MV-4-11 (cell line): Measurements from ENCODE around the gene FKBP10.
"Not testable (repeated sequence)": the region's sequence is repeated elsewhere in the genome, so short reads cannot be mapped to it uniquely, and the experiment has no call there.

Source experiments
- DNase-seq: peaks from one replicate; lab custom pipeline; 2025; lab: John Stamatoyannopoulos, UW

Gene FKBP10

DNA sequence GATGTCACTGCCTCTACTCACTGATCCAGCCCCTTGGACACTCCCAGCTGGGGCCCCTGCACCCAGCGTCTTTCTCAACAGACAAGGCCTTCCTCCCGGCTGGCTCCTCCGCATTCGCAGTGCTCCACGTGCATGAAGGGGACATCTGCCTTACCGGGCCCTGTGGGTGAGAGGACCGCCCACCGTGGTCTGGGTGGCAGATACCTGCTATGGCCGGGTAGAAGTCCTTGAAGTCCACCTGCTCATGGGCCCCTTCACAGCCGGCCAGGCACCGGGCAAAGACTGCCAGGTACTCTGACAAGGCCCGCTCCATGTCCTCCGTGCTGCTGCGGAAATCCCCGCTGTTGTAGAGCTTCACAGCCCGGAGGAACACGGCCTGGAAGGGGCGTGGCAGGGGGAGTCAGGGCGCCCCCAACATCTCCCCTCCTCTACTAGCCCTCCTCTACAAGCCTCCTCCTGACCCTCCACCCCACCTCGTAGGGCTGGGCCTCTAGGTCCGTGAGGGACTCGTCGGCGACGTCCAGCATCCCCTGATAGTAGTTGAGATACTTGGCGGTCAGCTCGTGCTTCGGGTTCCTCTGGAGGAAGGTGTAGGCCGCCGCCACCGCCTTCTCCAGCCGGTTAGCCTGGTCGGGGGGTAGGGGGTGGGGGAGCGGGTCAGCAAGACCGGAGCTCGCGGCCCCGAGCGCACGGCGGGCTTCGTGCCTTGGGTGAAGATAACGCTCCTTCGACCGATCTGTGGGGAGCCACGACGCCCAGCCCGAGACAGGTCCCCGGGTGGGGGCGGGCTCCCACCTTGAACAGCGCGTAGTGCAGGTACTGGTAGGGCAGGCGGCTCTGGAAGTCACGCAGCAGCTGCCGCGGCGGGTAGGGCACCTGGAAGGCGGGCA, 1.9 kb upstream of the FKBP10 start:
- no peak for DNase-seq

DNA sequence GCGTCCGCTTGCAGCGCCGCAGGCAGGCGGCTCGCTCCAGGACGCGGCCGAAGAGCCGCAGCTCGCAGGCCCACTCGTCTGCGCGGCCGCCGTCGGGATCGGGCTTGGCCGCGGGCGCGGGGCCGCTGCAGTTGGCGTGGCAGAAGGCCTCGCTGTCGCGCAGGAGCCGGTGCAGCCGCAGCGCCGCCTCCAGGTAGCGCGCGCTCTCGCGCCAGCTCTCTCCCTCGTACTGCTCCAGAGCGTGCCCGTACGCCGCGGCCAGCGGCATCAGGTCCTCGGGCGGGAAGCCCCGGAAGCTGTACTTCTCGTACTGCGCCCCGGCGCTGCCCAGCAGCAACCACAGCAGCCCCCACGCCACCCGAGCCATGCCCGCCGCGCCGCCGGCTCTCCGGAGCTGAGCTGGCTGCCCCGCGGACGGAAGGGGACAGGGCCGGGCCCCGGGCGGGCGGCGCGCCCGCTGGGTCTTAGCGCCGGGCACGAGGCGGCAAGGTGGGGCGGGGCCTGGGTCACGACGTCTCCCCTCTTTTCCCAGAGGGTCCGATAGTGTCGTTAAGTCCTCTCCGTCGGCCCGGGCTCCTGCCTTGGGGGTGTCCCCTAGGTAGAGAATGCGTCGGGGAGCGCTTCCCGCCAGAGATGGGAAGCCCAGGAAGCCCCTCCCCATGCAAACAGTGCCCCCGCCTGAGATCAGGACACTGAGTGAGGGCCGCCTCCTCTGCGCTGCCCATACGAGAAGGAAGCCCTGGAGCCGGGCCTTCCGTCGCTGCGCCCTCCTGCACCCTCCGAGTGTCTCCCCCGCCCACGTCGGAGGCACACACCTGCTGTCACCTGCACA, 1.0 kb upstream of the FKBP10 start, which contains the start of gene P3H4:
Gene P3H4, minus strand, starts transcription at position 401 of the 832 bp plus-strand sequence. Its CDS starts 34 bp downstream, at position 367.
- DNase-seq: peak; percentile 49

DNA sequence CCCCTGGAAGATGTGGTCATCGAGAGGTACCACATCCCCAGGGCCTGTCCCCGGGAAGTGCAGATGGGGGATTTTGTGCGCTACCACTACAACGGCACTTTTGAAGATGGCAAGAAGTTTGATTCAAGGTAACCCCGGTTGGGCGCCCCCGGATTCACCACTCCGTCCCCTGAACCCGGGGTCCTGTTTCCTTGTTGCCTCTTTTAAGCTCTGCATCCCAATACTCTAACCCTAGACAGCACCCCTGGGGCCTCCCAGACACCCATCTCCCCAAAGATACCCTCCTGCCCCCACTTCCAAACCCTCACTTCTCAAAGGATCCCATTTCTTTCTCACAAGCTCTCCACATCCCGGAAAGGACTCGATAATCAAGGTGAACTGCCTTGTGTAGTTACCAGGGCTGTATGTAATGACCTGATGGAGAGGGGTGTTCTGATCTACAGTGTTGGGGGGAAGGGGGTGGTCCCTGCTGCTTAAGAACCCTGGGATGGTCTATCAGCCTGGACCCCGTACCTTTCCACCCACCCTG, 412 bp downstream of the FKBP10 start:
- no peak for DNase-seq

DNA sequence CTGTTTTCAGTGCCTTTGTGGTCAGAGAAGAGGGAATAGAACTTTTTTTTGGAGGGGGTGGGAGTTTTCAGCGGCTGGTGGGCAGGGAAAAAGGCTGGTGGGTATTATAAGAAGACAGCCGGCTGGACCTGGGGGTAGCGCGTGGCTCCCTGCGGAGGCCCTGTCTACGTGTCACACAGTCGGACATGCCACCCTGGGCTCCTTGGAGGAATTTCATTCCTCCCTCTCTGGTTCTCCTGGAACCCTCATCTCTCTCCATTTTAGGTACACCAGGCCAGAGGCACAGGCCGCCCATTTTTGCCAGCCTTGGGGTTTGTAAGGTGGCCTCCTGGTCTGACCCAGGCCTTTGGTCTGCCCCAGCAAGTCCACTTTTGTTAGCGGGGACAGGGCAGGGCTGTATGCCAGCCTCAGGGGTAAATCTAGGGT, 908 bp downstream of the FKBP10 start:
- no peak for DNase-seq

DNA sequence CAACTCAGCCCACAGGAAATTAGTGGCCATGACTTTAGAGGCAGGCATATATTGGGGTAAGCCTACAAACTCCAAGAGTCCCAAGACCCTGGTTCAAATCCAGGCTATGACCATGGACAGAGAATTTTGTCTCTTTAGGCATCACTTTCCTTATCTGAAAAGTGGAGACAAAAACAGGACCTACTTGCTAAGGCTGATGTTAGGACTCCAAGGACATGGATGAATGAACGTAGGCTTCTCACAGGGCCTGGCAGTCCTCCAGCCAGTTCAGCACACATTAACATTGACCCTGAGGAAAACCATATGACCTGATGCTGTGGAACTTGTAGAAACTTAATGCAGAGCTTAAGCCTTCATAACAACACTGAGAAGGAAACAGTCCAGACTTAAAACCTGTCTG, 1.4 kb downstream of the FKBP10 start:
- no peak for DNase-seq

DNA sequence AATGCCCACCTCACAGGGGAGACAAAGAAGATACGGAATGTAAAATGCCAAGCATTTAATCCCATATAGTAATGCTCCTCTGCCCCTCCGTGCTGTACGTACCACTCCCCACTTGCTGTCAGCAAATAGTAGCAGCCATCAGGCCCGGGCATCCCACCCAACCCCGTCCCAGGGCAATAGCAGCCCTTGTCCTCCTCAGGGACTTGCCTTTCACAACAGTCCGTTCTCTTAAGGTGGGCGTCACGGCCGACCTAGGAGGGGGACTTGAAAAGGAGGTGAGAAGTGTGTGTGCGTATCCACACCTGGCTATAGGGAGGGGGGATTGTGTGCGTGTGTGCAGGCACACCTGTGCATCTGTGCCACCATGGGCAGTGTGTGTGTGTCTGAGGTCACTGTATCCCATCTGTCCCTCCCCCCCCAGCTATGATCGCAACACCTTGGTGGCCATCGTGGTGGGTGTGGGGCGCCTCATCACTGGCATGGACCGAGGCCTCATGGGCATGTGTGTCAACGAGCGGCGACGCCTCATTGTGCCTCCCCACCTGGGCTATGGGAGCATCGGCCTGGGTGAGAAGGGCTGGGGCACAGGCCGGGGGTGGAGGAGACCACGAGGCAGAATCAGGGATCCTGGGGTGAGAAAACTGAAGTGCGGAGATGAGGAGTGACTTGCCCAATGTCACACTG, 4.0 kb downstream of the FKBP10 start:
- DNase-seq: no peak

DNA sequence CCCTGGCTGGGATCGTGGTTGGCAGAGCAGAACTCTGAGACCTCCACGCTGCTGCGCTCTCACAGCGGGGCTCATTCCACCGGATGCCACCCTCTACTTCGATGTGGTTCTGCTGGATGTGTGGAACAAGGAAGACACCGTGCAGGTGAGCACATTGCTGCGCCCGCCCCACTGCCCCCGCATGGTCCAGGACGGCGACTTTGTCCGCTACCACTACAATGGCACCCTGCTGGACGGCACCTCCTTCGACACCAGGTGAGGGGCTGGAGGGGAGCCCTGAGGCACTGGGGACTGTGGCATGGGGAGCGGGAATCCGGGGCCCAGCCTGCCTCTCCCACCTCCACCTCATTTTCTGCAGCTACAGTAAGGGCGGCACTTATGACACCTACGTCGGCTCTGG, 5.2 kb downstream of the FKBP10 start:
- DNase-seq: no peak

DNA sequence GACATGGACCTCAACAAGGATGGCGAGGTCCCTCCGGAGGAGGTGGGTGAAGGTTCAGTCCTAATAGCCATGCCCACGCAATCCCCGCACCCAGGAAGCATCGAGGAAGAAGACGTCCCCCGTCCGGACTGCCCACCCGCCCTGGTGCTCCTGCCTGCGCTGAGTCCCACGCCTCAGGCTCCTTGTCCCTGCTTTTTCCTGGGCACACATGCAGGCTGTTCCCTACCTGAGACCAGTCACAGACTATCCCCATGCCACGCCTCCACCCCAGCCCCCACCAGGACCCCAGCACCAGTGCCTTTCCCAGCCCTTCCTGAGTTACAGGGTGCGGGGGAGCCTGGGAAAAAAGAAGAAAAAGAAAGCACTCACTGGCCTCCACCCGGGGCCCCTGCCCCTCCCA, 9.0 kb downstream of the FKBP10 start:
- DNase-seq: no peak

DNA sequence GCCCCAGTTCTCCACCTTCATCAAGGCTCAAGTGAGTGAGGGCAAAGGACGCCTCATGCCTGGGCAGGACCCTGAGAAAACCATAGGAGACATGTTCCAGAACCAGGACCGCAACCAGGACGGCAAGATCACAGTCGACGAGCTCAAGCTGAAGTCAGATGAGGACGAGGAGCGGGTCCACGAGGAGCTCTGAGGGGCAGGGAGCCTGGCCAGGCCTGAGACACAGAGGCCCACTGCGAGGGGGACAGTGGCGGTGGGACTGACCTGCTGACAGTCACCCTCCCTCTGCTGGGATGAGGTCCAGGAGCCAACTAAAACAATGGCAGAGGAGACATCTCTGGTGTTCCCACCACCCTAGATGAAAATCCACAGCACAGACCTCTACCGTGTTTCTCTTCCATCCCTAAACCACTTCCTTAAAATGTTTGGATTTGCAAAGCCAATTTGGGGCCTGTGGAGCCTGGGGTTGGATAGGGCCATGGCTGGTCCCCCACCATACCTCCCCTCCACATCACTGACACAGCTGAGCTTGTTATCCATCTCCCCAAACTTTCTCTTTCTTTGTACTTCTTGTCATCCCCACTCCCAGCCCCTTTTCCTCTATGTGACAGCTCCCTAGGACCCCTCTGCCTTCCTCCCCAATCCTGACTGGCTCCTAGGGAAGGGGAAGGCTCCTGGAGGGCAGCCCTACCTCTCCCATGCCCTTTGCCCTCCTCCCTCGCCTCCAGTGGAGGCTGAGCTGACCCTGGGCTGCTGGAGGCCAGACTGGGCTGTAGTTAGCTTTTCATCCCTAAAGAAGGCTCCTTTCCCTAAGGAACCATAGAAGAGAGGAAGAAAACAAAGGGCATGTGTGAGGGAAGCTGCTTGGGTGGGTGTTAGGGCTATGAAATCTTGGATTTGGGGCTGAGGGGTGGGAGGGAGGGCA, 9.7 kb downstream of the FKBP10 start:
- no peak for DNase-seq

DNA sequence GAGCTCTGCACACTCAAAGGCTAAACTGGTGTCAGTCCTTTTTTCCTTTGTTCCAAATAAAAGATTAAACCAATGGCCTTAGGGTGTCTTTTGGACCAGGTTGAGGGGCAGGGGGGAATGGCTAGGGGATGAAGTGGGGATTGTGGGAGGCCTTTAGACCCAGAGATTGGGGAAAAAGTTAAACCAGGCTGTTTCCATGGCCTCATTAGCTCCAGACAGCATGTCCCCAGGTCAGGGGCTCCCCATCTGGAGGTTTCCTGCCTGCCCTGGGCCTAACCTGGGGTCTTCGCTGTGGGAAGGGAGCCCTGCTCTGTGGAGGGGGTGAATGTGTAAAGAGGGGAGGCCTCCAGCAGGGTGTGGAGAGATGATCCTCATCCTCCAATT, 10.3 kb downstream of the FKBP10 start:
- DNase-seq: no peak

DNA sequence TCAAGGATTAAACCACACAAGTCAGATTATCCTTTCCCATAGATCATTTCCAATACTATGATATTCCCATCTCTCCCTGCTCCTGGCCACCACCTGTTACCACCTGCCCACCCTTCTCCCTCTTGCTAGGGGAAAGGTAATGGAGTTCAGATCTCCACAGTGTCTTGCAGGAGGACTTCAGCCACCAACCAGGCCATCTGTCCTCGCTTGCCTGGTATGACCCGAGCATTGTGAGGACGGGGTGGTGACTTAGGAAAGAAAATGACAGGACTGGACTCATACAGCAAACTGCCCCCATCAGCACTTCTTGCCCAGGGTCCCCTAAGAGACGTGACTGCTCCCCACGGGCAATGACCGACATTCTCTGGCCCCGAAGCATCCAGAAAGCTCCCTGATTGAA, 10.8 kb downstream of the FKBP10 start:
- DNase-seq: no peak

DNA sequence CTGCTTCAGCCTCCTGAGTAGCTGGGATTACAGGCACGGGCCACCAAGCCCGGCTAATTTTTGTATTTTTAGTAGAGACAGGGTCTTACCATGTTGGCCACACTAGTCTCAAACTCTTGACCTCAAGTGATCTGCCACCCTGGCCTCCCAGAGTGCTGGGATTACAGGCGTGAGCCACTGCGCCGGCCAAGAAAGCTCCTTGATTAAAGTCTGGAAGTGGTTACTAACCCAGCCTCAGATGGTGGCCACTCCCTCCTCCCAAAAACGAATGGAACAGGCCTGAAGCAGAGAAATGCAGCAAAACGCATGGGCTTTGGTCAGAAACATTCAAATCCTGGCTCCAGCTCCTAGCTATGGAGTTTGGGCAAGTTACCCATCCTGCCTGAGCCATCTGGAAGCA, 11.3 kb downstream of the FKBP10 start:
- no peak for DNase-seq

DNA sequence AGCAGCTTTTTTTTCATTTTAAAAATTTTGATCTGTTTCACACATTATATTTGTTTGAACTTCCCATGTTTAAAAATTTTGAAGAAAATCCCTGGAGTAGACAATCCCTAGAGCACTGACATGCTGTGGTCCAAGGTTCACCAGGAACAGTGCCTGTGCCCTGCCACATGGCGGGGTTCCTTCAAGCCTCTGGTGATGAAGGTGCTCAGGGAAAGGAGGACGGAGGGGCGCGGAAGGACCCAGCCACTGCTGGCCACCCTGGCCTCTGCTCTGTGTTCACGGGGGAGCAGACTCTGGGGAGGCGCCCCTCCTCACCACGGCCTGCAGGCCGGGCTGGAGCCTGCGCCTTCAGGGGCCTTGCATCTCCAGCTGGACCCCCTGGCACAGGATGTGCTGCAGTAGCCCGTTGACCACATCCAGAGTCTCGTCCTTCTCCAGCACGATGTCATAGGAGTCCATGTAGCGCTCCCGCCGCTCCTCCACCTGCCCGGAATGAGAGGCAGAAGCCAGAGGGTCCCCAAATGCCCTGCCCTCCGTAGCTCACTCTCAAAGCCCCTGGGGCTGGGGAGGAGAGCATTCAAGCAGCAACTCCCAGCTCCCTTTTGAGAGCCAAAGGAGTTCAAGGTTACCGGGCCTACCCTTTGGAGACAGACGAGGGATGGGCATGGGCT, 12.5 kb downstream of the FKBP10 start:
- DNase-seq: no peak

DNA sequence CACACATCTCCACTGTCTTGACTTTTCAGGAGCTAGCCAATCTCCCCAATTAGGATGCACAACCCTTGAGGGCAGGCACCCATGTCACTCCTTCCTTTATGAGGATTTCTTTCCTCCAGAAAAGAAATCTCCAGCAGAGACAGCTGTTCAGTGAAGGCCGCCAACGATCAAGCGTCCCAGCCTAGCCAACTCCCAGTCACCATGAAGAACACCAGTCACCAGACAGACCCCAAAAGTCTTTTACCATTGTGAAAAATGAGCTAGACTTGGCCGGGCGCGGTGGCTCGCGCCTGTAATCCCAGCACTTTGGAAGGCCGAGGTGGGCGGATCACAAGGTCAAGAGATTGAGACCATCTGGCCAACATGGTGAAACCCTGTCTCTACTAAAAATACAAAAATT, 17.2 kb downstream of the FKBP10 start:
- DNase-seq: not testable (repeated sequence)

DNA sequence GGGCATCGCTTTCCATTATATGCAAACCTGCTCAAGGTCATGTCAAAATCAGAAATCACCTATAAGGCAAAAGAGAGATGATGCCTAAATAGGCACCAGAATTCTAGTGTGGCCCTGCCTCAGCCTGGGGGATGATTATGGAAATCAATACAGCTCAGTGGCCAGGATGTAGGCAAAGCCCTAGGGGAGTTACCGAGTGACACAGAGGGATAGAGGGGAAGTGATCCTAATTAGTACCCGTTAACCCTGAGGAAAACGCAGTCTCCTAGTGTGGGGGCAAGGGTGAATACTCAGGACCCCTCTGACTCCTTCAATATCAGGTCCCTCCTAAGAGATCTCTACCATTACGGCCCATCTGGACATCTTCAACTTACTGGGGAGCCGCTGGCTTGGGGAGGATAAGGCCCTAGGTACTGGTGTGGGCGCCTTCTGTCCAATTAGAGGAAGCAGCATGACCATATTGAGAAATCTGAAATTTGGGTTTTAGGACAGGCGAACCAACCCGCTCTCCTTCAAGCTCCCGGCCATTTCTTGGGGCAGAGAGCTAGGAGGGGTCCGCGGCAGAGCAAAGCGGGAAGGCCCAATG, 22.5 kb downstream of the FKBP10 start:
- DNase-seq: peak; percentile 19

DNA sequence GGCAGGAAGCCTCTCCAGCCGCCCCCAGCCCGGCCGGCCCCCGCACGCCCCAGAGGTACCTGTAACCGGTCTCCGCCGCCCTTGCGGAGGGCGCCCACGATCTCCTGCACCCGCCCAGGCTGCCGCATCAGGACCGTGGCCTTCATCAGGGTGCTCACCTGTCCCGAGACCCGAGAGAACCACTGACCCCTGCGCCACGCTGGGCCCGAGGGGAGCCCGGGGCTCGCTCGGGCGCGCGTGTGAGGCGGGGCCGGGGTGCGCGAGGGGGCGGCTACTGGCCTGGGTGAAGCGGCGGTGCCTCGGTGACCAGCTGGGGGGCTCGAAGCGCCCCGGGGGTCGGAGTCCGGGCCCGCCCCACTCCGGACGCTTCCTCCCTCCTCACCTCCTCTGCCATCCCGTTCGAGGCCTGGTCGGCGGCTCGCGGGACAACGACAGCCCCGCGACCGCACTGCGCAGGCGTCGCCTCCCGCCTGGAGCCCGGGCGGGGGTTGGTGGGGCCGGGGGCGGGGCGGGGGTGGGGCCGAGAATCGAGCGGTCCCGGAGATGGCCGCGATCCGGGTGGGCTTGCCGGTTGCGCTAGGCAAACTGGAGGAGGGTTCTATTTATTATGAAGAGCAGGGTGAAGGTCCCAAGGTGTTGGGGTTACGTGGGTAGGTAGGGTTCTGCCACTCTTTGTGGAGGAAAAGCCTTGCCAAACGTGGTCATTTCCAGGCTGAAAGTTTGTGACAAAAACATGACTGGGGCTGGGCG, 23.2 kb downstream of the FKBP10 start, which contains the start of gene NT5C3B:
Gene NT5C3B, minus strand, starts transcription at position 433 of the 750 bp plus-strand sequence. Its CDS starts 39 bp downstream, at position 394.
- no peak for DNase-seq

DNA sequence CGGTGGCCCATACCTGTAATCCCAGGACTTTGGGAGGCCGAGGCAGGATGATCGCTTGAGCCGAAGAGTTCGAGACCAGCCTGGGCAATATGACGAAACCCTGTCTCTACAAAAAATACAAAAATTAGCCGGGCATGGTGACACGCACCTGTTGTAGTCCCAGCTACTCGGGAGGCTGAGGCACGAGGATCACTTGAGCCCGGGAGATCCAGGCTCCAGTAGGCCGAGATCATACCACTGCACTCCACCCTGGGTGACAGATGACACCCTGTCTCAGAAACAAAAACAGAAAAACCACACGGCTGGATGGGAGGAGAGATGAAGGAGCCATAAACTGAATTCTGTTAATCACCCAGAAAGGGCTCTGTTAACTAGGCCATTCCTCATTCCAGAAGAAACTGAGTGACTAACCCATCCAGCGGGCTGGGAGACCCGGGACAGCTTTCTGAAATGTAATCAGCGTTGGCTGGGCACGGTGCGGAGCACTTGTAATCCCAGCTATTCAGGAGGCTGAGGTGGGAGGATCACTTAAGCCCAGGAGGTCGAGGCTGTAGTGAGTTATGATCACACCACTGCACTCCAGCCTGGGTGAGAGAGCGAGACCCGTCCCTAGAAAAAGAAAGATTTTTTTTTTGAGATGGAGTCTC, 23.9 kb downstream of the FKBP10 start:
- DNase-seq: no peak

DNA sequence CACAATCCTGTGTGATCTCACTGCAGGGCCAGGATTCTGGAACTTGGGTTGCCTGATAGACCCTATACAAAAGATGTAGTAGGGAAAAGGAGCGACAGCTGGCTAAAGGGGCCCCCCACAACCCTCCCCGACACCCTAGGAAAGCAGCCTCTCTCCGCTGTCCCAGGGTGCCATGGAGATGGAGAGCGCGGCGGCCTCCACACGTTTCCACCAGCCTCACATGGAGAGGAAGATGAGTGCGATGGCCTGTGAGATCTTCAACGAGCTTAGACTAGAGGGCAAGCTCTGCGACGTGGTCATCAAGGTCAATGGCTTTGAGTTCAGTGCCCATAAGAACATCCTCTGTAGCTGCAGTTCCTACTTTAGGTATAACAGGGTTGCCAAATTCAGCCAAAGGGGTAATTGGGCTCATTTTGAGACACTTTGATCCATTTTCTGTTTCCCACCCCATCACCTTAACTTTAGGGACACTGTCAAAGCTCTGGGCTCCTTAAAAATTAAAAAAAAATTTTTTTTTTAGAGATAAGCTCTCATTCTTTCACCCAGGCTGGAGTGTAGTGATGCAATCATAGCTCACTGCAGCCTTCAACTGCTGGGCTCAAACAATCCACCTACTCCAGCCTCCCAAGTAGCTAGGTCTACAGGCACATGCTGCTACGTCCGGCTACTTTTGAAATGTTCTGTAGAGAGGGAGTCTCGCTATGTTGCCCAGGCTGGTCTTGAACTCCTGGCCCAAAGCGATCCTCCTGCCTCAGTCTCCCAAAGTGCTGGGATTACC, 25.1 kb downstream of the FKBP10 start, which contains the start of gene KLHL10:
Gene KLHL10, plus strand, starts transcription at position 65 of the 778 bp plus-strand sequence. Its CDS starts 108 bp downstream, at position 173.
- no peak for DNase-seq
